ENCODE measurements around the gene MYMK.

MYMK gene

GRCh38 chr9:133521122-133522072 is 3.4 kb downstream of the MYMK start:
- Mint-ChIP-seq H3K9me3 (no peaks in the 10 kb centered on the region), H3K4me1 (no peaks in the 10 kb centered on the region), H3K36me3 (no peaks in the 10 kb centered on the region), H3K4me3 (no peak overlapping the region), H3K27ac (no peak overlapping the region), H3K27me3 (no peaks in the 10 kb centered on the region)
- no peak for DNase-seq
- CTCF ChIA-PET = no interaction called here

GRCh38 chr9:133520121-133520835 is 4.5 kb downstream of the MYMK start:
- Mint-ChIP-seq H3K4me3 (no peak overlapping the region), H3K36me3 (no peaks in the 10 kb centered on the region), H3K4me1 (no peaks in the 10 kb centered on the region), H3K27ac (no peak overlapping the region), H3K9me3 (no peaks in the 10 kb centered on the region), H3K27me3 (no peaks in the 10 kb centered on the region)
- no peak for DNase-seq
- CTCF ChIA-PET = no interaction called here

- no peak for DNase-seq
- CTCF ChIA-PET = no interaction called here
- Mint-ChIP-seq H3K4me1 (no peaks in the 10 kb centered on the region), H3K36me3 (no peaks in the 10 kb centered on the region), H3K27ac (no peak overlapping the region), H3K9me3 (no peaks in the 10 kb centered on the region), H3K27me3 (no peaks in the 10 kb centered on the region), H3K4me3 (no peak overlapping the region)
Measured at GRCh38 chr9:133519693-133520092, 5.1 kb downstream of the MYMK start.

- no peak overlapping the region for H3K27ac Mint-ChIP-seq
- H3K27me3 Mint-ChIP-seq = no peaks in the 10 kb centered on the region
- CTCF ChIA-PET = interaction anchor here (1.1 kb wide), 1 partner anchor 12 kb away, joined by 3 read pairs; no protein-coding TSS in a partner anchor
- no peaks in the 10 kb centered on the region for H3K36me3 Mint-ChIP-seq
- no peak for DNase-seq
- H3K9me3 Mint-ChIP-seq = no peaks in the 10 kb centered on the region
- H3K4me1 Mint-ChIP-seq = no peaks in the 10 kb centered on the region
- H3K4me3 Mint-ChIP-seq = no peak overlapping the region
Measured at GRCh38 chr9:133518706-133519449, 5.9 kb downstream of the MYMK start.

GRCh38 chr9:133518200-133518599 is 6.6 kb downstream of the MYMK start:
- Mint-ChIP-seq H3K4me1 (no peaks in the 10 kb centered on the region), H3K36me3 (no peaks in the 10 kb centered on the region), H3K9me3 (no peaks in the 10 kb centered on the region), H3K4me3 (no peak overlapping the region), H3K27ac (no peak overlapping the region), H3K27me3 (no peaks in the 10 kb centered on the region)
- CTCF ChIA-PET = interaction anchor here (1.1 kb wide), 1 partner anchor 13 kb away, joined by 3 read pairs; no protein-coding TSS in a partner anchor
- DNase-seq = no peak

- Mint-ChIP-seq H3K9me3 (no peaks in the 10 kb centered on the region), H3K4me3 (no peak overlapping the region), H3K4me1 (no peaks in the 10 kb centered on the region), H3K36me3 (no peaks in the 10 kb centered on the region), H3K27me3 (no peaks in the 10 kb centered on the region), H3K27ac (no peak overlapping the region)
- CTCF ChIA-PET = no interaction called here
- no peak for DNase-seq
Measured at GRCh38 chr9:133517711-133518110, 7.0 kb downstream of the MYMK start.

- H3K4me3 Mint-ChIP-seq = no peak overlapping the region
- no peaks in the 10 kb centered on the region for H3K4me1 Mint-ChIP-seq
- DNase-seq = no peak
- no peaks in the 10 kb centered on the region for H3K27me3 Mint-ChIP-seq
- no peaks in the 10 kb centered on the region for H3K36me3 Mint-ChIP-seq
- no peak overlapping the region for H3K27ac Mint-ChIP-seq
- H3K9me3 Mint-ChIP-seq = no peaks in the 10 kb centered on the region
- CTCF ChIA-PET = no interaction called here
Measured at GRCh38 chr9:133516961-133517350, 7.8 kb downstream of the MYMK start.

GRCh38 chr9:133516256-133516960 is 8.4 kb downstream of the MYMK start:
- no peaks in the 10 kb centered on the region for H3K4me1 Mint-ChIP-seq
- no peaks in the 10 kb centered on the region for H3K9me3 Mint-ChIP-seq
- CTCF ChIA-PET = interaction anchor here (0.6 kb wide), 1 partner anchor 17 kb away, joined by 3 read pairs; no protein-coding TSS in a partner anchor
- no peak overlapping the region for H3K4me3 Mint-ChIP-seq
- H3K27ac Mint-ChIP-seq = no peak overlapping the region
- no peak for DNase-seq
- H3K27me3 Mint-ChIP-seq = no peaks in the 10 kb centered on the region
- H3K36me3 Mint-ChIP-seq = no peaks in the 10 kb centered on the region

- no peaks in the 10 kb centered on the region for H3K4me1 Mint-ChIP-seq
- H3K27me3 Mint-ChIP-seq = no peaks in the 10 kb centered on the region
- CTCF ChIA-PET = interaction anchor here (0.6 kb wide), 1 partner anchor 16 kb away, joined by 3 read pairs; no protein-coding TSS in a partner anchor
- DNase-seq = no peak
- H3K36me3 Mint-ChIP-seq = no peaks in the 10 kb centered on the region
- no peaks in the 10 kb centered on the region for H3K9me3 Mint-ChIP-seq
- no peak overlapping the region for H3K4me3 Mint-ChIP-seq
- H3K27ac Mint-ChIP-seq = no peak overlapping the region
Measured at GRCh38 chr9:133515615-133516255, 9.0 kb downstream of the MYMK start.

- Mint-ChIP-seq H3K9me3 (no peaks in the 10 kb centered on the region), H3K27me3 (no peaks in the 10 kb centered on the region), H3K4me3 (no peak overlapping the region), H3K36me3 (no peaks in the 10 kb centered on the region), H3K27ac (no peak overlapping the region), H3K4me1 (no peaks in the 10 kb centered on the region)
- CTCF ChIA-PET = no interaction called here
- no peak for DNase-seq
Measured at GRCh38 chr9:133515240-133515610, 9.5 kb downstream of the MYMK start.

- CTCF ChIA-PET = no interaction called here
Measured at GRCh38 chr9:133514460-133515239, 10.1 kb downstream of the MYMK start.

GRCh38 chr9:133513214-133514100 is 11.3 kb downstream of the MYMK start:
- no peak for DNase-seq
- CTCF ChIA-PET = no interaction called here
- Mint-ChIP-seq H3K36me3 (no peaks in the 10 kb centered on the region), H3K4me3 (no peak overlapping the region), H3K9me3 (no peaks in the 10 kb centered on the region), H3K27me3 (no peaks in the 10 kb centered on the region), H3K27ac (no peak overlapping the region), H3K4me1 (peaks cover 12% of the 10 kb centered on the region)

More at GRCh38 chr9:133514460-133515239, 10.1 kb downstream of the MYMK start:
- H3K4me3 Mint-ChIP-seq = no peak overlapping the region
- H3K27ac Mint-ChIP-seq = no peak overlapping the region
- no peaks in the 10 kb centered on the region for H3K27me3 Mint-ChIP-seq
- H3K4me1 Mint-ChIP-seq = peaks cover 3% of the 10 kb centered on the region
- H3K36me3 Mint-ChIP-seq = no peaks in the 10 kb centered on the region
- DNase-seq = no peak
- no peaks in the 10 kb centered on the region for H3K9me3 Mint-ChIP-seq
